Measurements from ENCODE around the gene TCF3. TPM values are rescaled to one million over a fixed set of nuclear protein-coding genes. Genes with fewer than 3 reads are reported as not detected.
A peak's percentile ranks its signal among the peaks of the same experiment; 100 is the strongest.

TCF3 gene
- total RNA-seq, 3 donors from 2014 or later (not counting 1 experiment from before 2014, with no cell fraction given) = 54.5 to 72.2 (median 64.3) TPM

DNA sequence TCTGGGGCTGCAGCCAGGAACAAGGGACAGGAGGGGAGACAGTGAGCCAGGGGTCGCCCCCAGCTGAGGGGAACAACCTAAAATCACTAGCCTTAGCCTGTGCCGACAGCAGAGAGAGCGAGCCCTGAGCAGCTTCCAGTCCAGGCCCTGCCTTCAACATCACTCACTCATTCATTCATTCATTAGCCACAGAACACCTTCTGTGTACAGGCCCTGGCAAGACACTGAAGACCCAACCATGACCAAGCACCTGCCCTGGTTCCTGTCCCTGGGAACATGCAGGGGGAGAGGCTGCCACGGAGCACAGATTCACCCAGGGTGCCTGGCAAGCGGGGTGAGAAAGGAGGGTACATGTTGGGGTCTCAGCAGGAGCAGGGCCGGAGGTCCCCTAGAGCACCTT, 89.2 kb downstream of the TCF3 start:
- Histone ChIP-seq H3K27me3 (ENCODE audit: control insufficient read depth, insufficient read depth, low read length) (no peaks in the 10 kb centered on the region), H3K36me3 (ENCODE audit: control insufficient read depth, insufficient read depth, low read length) (no peaks in the 10 kb centered on the region), H3K9me3 (ENCODE audit: control insufficient read depth, insufficient read depth, low read length) (no peaks in the 10 kb centered on the region), H3K27ac (ENCODE audit: low read length) (no peak overlapping the region), H3K4me3 (ENCODE audit: low read length) (no peak overlapping the region), H3K4me1 (ENCODE audit: control insufficient read depth, insufficient read depth, low read length) (peaks cover 7% of the 10 kb centered on the region)
- WGBS (ENCODE audit: insufficient coverage) = 94% methylated on average over 6 of the region's 6 CpGs
- H3K4me1 Mint-ChIP-seq = peaks cover 0 to 10% of the 10 kb centered on the region in 2 donors
- H3K27ac Mint-ChIP-seq = peak overlapping the region in 1 of 2 donors; percentile 20
- intact Hi-C loops (cut with micrococcal nuclease) = no loop called here
- no peaks in the 10 kb centered on the region for H3K9me3 Mint-ChIP-seq
- H3K36me3 Mint-ChIP-seq = no peaks in the 10 kb centered on the region
- no peaks in the 10 kb centered on the region for H3K27me3 Mint-ChIP-seq (ENCODE audit: low read depth in 2 of 2)
- TF ChIP-seq, protein P1, sequence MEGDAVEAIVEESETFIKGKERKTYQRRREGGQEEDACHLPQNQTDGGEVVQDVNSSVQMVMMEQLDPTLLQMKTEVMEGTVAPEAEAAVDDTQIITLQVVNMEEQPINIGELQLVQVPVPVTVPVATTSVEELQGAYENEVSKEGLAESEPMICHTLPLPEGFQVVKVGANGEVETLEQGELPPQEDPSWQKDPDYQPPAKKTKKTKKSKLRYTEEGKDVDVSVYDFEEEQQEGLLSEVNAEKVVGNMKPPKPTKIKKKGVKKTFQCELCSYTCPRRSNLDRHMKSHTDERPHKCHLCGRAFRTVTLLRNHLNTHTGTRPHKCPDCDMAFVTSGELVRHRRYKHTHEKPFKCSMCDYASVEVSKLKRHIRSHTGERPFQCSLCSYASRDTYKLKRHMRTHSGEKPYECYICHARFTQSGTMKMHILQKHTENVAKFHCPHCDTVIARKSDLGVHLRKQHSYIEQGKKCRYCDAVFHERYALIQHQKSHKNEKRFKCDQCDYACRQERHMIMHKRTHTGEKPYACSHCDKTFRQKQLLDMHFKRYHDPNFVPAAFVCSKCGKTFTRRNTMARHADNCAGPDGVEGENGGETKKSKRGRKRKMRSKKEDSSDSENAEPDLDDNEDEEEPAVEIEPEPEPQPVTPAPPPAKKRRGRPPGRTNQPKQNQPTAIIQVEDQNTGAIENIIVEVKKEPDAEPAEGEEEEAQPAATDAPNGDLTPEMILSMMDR (IDR thresholded peaks at IDR 0.05) = no peak
- no peak for ATAC-seq
- H3K4me3 Mint-ChIP-seq = no peak overlapping the region
- no peak for DNase-seq

DNA sequence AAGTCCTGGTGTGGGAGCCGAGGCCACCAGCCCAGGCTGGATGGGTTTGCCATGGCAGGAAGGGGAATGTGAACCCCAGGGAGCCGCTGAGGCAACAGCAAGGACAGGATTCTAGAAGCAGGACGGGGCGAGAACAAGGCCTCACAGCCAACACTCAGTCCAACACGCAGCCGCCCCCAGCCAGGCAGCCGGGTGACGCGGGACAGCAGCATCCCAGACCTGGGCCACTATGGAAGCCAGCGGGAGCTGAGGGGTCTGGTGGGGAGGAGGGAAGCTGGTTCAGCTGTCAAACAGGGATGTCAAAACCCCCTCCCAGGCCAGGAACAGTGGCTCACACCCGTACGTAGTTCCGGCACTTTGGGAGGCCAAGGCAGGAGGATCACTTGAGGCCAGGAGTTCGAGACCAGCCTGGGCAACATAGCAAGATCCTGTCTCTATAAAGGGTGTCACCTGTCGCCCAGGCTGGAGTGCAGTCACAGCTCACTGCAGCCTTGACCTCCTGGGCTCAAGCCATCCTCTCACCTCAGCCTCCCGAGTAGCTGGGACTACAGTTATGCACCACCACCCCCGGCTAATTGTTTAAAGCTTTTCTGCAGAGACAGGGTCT, 91.1 kb downstream of the TCF3 start:
- no peaks in the 10 kb centered on the region for H3K36me3 ChIP-seq (ENCODE audit: control insufficient read depth, insufficient read depth, low read length)
- Mint-ChIP-seq H3K36me3 (no peaks in the 10 kb centered on the region), H3K9me3 (no peaks in the 10 kb centered on the region), H3K27me3 (ENCODE audit: low read depth in 2 of 2) (no peaks in the 10 kb centered on the region), H3K4me3 (no peak overlapping the region), H3K27ac (no peak overlapping the region), H3K4me1 (peaks cover 0 to 10% of the 10 kb centered on the region in 2 donors)
- WGBS (ENCODE audit: insufficient coverage) = 94% methylated on average over 17 of the region's 17 CpGs
- H3K4me1 ChIP-seq (ENCODE audit: control insufficient read depth, insufficient read depth, low read length) = no peaks in the 10 kb centered on the region
- H3K27ac ChIP-seq (ENCODE audit: low read length) = no peak overlapping the region
- intact Hi-C loops (cut with micrococcal nuclease) = no loop called here
- TF ChIP-seq, protein P1 (IDR thresholded peaks at IDR 0.05) = no peak
- no peaks in the 10 kb centered on the region for H3K9me3 ChIP-seq (ENCODE audit: control insufficient read depth, insufficient read depth, low read length)
- ATAC-seq (no peak), DNase-seq (no peak)
- H3K27me3 ChIP-seq (ENCODE audit: control insufficient read depth, insufficient read depth, low read length) = no peaks in the 10 kb centered on the region
- H3K4me3 ChIP-seq (ENCODE audit: low read length) = no peak overlapping the region

DNA sequence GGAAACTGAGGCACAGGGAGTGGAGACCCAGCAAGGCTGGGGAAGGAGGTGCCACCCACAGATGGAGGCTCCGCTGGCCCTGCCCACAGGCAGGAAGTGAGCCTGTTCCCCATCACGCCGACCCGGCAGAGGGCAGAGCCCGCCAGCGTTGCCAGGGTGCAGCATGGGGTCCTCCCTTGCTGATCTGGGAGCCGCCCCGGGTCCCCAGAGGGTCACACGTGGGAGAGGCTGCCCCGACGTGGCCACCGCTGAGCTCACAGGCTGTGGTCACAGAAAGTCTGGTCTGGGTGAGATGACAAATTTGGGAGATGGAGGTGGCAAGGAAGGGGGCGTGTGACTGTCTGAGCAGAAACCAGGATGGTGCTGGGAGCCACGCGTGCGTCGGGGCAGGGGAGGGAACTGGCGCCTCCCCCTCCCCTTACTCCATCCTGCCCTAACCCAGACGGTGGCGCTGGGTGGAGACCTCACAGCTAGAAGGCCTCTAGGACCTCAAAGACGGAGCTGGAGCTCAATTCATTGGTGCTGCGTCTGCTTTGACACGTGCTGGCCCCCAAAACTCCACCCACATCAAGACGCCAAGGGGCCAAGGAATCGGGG, 92.0 kb downstream of the TCF3 start:
- intact Hi-C loops (cut with micrococcal nuclease) = no loop called here
- WGBS (ENCODE audit: insufficient coverage) = 41% methylated on average over 25 of the region's 25 CpGs
- Mint-ChIP-seq H3K4me3 (peak overlapping the region; percentile 31), H3K36me3 (no peaks in the 10 kb centered on the region), H3K4me1 (peaks cover 0 to 10% of the 10 kb centered on the region in 2 donors), H3K27me3 (ENCODE audit: low read depth in 2 of 2) (no peaks in the 10 kb centered on the region), H3K9me3 (no peaks in the 10 kb centered on the region), H3K27ac (peak overlapping the region in 1 of 2 donors; percentile 57)
- Histone ChIP-seq H3K4me1 (ENCODE audit: control insufficient read depth, insufficient read depth, low read length) (no peaks in the 10 kb centered on the region), H3K27me3 (ENCODE audit: control insufficient read depth, insufficient read depth, low read length) (no peaks in the 10 kb centered on the region), H3K4me3 (ENCODE audit: low read length) (no peak overlapping the region), H3K27ac (ENCODE audit: low read length) (no peak overlapping the region), H3K36me3 (ENCODE audit: control insufficient read depth, insufficient read depth, low read length) (no peaks in the 10 kb centered on the region), H3K9me3 (ENCODE audit: control insufficient read depth, insufficient read depth, low read length) (no peaks in the 10 kb centered on the region)
- TF ChIP-seq, protein P1 (IDR thresholded peaks at IDR 0.05) = no peak
- ATAC-seq (peak; percentile 49 to 68 (median 63)), DNase-seq (no peak)

Other genes with a start within 250 kb of the TCF3 start
- gene DAZAP1, start 245.0 kb downstream of the TCF3 start, total RNA-seq = 100 to 1,000 TPM; 166 to 207 (median 170) TPM
- 100 to 1,000 TPM; 731 to 872 (median 837) TPM for gene RPS15, start 214.2 kb downstream of the TCF3 start, total RNA-seq
- under 1 TPM; 0.14 to 0.58 (median 0.27) TPM for gene APC2, start 202.5 kb downstream of the TCF3 start, total RNA-seq
- 10 to 100 TPM; 30.2 to 42.2 (median 34.3) TPM for gene C19orf25, start 173.4 kb downstream of the TCF3 start, total RNA-seq
- 1 to 10 TPM; 4.1 to 6.0 (median 5.3) TPM for gene PCSK4, start 162.3 kb downstream of the TCF3 start, total RNA-seq
- gene REEP6, start 161.4 kb downstream of the TCF3 start, total RNA-seq = 1 to 10 TPM; 3.9 to 5.0 (median 4.3) TPM
- gene ADAMTSL5, start 139.6 kb downstream of the TCF3 start, total RNA-seq = 1 to 10 TPM in 2 of 3 donors, under 1 TPM in 1; 0.70 to 2.5 (median 1.0) TPM
- gene PLK5, start 128.5 kb downstream of the TCF3 start, total RNA-seq = not detected
- gene MEX3D, start 84.3 kb downstream of the TCF3 start, total RNA-seq = 1 to 10 TPM; 4.2 to 6.9 (median 4.4) TPM
- 10 to 100 TPM; 55.9 to 66.7 (median 59.0) TPM for gene MBD3, start 59.8 kb downstream of the TCF3 start, total RNA-seq
- 100 to 1,000 TPM in 1 of 3 donors, 10 to 100 TPM in 2; 91.2 to 142 (median 99.1) TPM for gene UQCR11, start 47.2 kb downstream of the TCF3 start, total RNA-seq
- not detected for gene ONECUT3, start 100.9 kb upstream of the TCF3 start, total RNA-seq
- 10 to 100 TPM in 2 of 3 donors, 1 to 10 TPM in 1; 5.3 to 11.5 (median 11.2) TPM for gene ATP8B3, start 159.7 kb upstream of the TCF3 start, total RNA-seq
- 10 to 100 TPM; 90.7 to 91.7 (median 91.5) TPM for gene REXO1, start 195.9 kb upstream of the TCF3 start, total RNA-seq
- gene KLF16, start 211.0 kb upstream of the TCF3 start, total RNA-seq = 10 to 100 TPM; 29.1 to 38.4 (median 34.8) TPM
- gene ABHD17A, start 232.9 kb upstream of the TCF3 start, total RNA-seq = 100 to 1,000 TPM; 554 to 652 (median 608) TPM